GM18951 (cell line): ENCODE data around the gene SLC7A10.
"Not testable (repeated sequence)": the region's sequence is repeated elsewhere in the genome, so short reads cannot be mapped to it uniquely, and the experiment has no call there.

ENCODE experiments used
- POLR2A ChIP-seq: IDR thresholded peaks from 4 replicates; pipeline ENCODE4 v1.6.1; 2011; ENCODE audit warnings: mild to moderate bottlenecking; ENCODE audit not compliant: insufficient read length, insufficient read depth; ENCODE audit errors: extremely low read depth
- in situ Hi-C: fragments of 300-500 bp; cut with MboI; formaldehyde crosslinking; loops from one replicate; pipeline ENCODE4 v1.12.0; 2022; ENCODE audit warnings: low sequenced_read_pairs, mixed read lengths, inconsistent platforms; ENCODE audit not compliant: unreplicated experiment

SLC7A10 gene

DNA sequence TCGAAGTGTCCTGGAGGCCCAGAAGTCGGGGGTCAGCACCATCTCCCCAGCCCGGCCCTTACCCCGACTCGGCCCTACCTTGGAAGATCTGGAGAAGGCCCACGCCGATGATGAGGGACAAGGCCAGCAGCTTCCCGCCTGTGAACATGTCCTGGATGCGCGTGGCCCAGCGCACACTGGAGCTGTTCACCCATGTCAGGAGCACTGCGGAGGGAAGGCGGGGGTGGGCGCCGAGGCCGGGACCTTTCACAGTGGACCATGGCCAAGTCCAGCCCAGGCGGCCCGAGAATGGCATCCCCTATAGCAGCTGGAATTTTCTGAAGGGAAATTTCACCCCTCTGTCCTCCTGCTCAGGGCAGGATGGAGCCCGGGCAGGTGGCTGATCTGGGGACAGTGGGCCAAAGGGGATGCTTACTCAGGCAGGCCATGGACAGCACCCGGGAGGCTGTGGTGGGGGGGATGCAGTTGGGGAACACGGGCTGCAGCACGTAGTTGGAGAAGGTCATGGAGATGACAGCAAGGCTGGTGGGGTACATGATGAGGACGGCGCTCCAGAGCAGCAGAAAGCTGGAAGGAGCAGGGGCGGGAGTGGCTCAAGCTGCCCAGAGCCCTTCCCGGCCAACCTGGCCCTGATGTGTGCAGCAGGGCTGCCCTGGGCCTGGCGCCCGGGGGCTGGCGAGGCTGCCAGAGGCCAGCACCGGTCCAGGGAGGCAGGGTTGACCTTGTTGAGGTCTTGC, 13.0 kb downstream of the SLC7A10 start:
- in situ Hi-C loops, result no loop called here

DNA sequence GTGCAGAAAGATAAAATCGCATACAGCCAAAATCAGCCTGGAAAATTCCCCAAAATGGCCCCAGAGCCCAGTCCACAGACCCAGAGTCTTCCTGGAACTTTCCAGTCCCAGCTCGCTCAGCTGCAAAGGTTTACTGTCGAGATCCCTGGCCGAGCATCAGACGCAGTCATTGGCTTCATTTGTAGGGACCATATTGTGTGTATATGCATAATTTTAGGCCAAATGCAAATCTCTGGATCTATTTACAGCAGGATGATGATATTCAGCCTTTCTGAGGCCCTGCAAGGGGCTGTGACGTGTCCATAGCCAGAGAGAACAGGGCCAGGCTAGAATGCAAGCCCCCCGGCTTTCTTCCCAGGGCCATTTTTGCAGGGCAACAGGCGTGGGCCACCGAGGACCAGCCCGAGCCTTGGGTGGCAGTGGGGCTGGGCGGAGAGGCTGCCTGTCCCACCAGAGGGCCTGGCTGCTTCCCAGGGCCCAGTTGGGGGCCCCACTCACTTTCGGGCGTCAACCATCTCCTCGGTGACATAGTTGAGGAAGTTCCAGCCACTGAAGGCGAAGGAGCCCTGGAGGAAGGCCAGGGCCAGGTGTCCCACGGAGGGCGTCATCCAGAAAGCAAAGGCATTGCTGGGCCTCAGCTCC, 13.7 kb downstream of the SLC7A10 start:
- TF ChIP-seq POLR2A, result no peak
- in situ Hi-C loops, result no loop called here

More for the DNA sequence above, 13.0 kb downstream of the SLC7A10 start:
- no peak for TF ChIP-seq POLR2A

- no peak for TF ChIP-seq POLR2A
- in situ Hi-C loops, result no loop called here
These were observed 15.2 kb downstream of the SLC7A10 start for GRCh38 chr19:33210266-33210940.

DNA sequence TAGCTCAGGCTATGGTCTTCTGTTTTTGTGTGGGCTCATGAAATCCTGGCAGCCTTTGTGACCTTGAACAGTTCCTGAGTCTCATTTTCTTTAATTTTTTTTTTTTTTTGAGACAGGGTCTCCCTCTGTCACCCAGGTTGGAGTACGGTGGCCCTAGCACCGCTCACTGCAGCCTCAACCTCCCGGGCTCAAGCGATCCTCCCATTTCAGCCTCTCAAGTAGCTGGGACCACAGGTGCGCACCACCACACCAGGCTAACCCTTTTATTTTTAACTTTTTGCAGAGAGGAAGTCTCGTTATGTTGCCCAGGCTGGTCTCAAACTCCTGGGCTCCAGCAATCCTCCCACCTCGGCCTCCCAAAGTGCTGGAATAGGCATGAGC, 15.8 kb downstream of the SLC7A10 start:
- in situ Hi-C loops, result not testable (repeated sequence)

- no peak for TF ChIP-seq POLR2A
- in situ Hi-C loops, result no loop called here
These were observed 16.5 kb downstream of the SLC7A10 start for GRCh38 chr19:33208904-33209849.

DNA sequence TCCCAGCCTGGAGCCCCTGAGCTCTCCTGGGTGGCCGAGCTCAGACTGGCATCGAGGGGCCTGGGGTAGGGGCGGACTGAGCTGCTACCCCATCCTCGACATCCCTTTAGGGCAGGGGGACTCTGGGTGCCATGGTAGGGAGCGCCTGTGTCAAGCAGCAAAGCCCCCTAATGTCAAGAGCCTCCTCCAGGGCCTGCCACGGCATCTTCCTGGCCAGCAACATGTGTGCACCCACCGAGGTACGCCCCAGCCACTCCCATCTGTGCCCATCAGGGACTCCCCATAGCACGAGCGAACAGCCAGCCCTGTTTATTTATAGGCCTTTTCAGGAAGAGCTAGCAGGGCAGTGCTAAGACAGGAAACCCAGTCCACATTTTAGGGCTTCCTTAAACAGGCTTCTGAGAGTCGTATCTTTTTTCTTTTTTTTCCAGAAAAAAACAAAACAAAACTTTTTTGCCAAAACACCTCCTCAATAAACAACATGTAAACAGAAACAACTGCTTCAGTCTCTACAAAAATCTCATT, 17.2 kb downstream of the SLC7A10 start:
- in situ Hi-C loops, result no loop called here
- TF ChIP-seq POLR2A, result no peak

DNA sequence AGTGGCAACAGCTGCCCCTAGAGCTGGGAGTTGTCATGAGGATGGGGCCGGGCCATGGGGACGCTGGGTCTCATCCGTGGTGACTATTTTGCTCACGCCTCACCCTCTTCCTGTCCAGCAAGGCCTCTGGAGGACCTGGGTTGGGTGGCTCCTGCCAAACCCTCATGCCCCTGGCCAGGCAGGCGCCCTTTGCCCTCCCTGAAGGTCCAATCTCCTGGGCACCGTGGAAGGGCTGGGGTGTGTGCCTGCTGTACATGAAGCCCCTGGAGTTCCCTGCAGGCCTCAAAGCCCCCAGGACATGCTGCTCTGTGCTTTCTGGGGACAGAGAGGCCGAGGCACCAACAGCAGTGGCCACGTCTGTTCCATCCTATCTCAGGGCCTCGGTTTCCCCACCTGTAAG, 17.7 kb downstream of the SLC7A10 start:
- TF ChIP-seq POLR2A, result no peak
- in situ Hi-C loops, result no loop called here

GRCh38 chr19:33207040-33207620, 18.5 kb downstream of the SLC7A10 start:
- in situ Hi-C loops, result no loop called here
- no peak for TF ChIP-seq POLR2A

DNA sequence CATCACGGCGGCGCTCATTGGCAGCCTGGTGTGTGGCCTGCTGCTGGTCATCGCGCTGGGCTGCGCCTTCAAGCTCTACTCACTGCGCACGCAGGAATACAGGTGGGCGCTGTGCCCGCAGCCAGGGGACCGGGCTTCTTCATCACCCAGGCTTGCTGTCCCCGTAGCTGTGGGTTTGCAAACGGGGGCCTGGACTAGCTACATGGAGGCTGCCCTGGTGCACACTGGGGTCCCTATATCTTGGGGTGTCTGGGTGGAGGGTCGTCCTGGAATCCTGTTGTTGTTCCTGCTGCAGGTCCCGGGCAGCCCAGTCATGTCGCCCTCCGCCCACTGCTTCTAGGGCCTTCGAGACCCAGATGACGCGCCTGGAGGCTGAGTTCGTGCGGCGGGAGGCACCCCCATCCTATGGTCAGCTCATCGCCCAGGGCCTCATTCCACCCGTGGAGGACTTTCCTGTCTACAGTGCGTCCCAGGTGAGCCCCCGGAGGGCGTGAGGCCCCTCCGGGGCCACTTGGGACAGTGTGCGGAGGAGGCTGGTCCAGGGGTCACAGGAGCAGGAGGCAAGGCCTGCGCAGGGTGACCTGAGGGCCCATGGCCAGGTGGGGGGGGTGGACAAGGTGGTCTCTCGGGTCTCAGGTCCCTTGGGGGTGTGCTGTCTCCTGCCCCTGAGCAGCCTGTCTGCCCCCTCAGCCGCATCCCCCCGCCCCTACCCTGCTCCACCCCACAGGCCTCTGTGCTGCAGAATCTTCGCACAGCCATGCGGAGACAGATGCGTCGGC, 19.2 kb downstream of the SLC7A10 start:
- no peak for TF ChIP-seq POLR2A
- in situ Hi-C loops, result no loop called here

DNA sequence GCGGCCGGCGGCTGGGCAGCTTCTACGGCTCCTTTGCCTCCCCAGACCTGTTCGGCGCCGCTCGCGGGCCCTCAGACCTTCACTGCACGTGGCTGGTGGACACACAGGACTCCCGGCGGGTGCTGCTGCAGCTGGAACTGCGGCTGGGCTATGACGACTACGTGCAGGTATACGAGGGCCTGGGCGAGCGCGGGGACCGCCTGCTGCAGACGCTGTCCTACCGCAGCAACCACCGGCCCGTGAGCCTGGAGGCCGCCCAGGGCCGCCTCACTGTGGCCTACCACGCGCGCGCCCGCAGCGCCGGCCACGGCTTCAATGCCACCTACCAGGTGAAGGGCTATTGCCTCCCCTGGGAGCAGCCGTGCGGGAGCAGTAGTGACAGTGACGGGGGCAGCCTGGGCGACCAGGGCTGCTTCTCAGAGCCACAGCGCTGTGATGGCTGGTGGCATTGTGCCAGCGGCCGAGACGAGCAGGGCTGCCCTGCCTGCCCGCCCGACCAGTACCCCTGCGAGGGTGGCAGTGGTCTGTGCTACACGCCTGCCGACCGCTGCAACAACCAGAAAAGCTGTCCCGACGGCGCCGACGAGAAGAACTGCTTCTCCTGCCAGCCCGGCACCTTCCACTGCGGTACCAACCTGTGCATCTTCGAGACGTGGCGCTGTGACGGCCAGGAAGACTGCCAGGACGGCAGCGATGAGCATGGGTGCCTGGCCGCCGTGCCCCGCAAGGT, 20.0 kb downstream of the SLC7A10 start:
- in situ Hi-C loops, result no loop called here
- no peak for TF ChIP-seq POLR2A

- TF ChIP-seq POLR2A, result no peak
- in situ Hi-C loops, result no loop called here
These were observed 20.5 kb downstream of the SLC7A10 start for GRCh38 chr19:33205110-33205509.
